ENCODE data around the gene GLOD4. TPM values are rescaled to one million over a fixed set of nuclear protein-coding genes. Genes with fewer than 3 reads are reported as not detected.

GLOD4 gene
- polyA plus RNA-seq, 5 donors: 87.0 to 96.9 (median 89.0) TPM

DNA sequence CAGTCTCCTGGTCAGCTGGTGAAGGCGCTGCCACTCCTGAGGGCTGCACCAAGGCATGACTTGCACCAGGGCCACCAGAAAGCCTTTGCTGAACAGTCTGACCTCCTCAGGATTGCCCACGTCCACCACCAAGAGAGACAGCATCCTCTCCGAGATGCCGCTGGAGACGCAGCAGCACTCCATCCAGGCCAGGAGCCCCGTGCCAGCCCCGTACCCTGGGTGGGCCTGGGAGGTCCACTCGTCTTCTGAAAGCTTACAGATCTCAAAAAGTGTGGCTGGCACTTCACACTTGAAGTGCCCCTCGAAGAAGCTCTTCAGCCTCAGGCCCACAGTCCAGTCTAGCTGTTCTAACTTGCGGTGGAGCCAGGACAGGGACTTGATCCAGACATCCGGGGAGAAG is 36.7 kb downstream of the GLOD4 start:
- DNase-seq: no peak

- no peak for DNase-seq
These were observed 37.1 kb downstream of the GLOD4 start for GRCh38 chr17:744937-745336.

DNA sequence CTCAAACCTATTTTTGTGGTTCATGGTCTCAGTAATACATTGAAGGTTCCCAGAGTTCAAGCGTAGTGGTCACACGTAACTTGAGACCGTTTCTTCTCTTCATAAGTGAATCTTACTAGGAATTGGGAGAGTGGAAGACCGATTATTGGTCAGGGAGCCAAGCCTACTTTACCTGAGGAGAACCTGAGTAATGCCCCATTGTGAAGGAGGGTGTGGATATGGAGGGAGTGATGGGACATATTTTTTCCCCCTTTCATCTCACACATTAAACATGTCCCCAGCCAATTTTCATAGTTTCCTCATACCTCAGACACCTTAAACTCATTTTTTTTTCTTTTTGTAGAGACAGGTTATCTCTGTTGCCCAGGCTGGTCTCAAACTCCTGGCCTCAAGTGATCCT is 38.9 kb downstream of the GLOD4 start:
- no peak for DNase-seq

- DNase-seq: no peak
These were observed 39.8 kb downstream of the GLOD4 start for GRCh38 chr17:742147-742793.

DNA sequence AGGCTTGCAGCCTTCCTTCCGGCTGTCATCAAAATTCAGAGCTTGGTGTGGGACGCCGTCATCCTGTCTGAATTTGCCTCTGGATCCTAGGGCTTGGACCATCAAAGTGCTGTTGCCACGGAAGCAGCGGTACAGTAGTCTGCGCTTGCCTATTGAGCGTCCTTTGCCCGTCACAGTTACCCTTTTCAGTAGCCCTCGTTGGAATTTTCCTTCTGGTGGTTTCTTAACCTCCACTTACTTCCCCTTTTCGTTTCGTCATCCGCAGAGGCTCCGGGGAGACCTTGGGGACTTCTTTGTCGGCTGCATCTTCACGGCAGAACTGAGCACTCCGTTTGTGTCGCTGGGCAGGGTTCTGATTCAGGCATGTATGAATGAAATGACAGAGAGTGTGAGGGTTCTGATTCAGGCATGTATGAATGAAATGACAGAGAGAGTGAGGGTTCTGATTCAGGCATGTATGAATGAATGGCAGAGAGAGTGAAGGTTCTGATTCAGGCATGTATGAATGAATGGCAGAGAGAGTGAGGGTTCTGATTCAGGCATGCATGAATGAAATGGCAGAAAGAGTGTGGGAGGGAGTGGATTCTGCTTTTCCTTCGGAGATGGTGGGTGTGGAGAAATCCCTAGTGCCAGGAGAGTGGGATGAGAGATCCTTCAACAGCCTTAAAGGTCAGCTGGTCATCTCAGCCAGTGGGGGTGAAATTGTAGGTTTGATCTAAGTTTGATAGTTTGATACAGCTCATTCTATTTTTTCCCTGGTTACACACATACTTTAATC is 41.7 kb downstream of the GLOD4 start:
- no peak for DNase-seq

GRCh38 chr17:737561-738113 is 44.4 kb downstream of the GLOD4 start:
- DNase-seq: no peak

GRCh38 chr17:733743-734142 is 48.3 kb downstream of the GLOD4 start:
- DNase-seq: no peak

- no peak for DNase-seq
These were observed 49.0 kb downstream of the GLOD4 start for GRCh38 chr17:732902-733720.

- DNase-seq: peak; percentile 65 to 66
These were observed 49.8 kb downstream of the GLOD4 start, which contains the start of gene TLCD3A for GRCh38 chr17:732067-732901. Gene TLCD3A (plus strand): TSS chr17:732596. CDS start chr17:732648, 52 bp downstream.

DNA sequence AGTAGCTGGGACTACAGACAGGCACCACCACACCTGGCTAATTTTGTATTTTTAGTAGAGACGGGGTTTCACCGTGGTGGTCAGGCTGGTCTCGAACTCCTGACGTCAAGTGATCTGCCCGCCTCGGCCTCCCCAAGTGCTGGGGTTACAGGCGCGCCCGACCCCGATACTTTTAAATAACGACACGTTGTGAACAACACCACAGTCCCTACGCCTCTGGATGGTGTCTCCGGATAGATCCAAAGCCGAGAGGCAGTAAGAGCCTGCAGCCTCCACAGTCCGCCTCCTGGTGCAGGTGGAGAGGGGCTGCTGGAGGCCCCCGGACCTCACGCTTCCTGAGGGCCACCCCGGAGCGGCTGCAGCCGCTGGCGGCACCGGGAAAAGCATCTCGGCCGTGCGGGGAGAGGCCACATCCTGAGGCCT is 50.4 kb downstream of the GLOD4 start:
- peak in 1 of 2 donors; percentile 23 for DNase-seq

- DNase-seq: no peak
These were observed 53.2 kb downstream of the GLOD4 start for GRCh38 chr17:728911-729310.

- peak in 1 of 2 donors; percentile 19 for DNase-seq
These were observed 55.7 kb downstream of the GLOD4 start for GRCh38 chr17:726271-726919.

DNA sequence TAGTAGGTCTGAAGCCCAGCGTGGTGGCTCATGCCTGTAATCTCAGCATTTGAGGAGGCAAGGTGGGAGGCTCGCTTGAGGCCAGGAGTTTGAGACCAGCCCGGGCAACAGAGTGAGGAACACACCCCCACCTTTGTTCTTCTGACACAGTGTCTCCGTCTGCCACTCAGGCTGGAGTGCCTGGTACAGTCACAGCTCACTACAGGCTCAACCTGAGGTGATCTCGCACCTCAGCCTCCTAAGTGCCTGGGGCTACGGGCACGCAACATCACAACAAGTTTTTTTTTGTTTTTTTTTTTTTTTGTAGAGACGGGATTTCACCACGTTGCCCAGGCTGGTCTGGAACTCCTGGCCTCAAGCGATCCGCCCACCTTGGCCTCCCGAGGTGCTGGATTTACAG is 56.3 kb downstream of the GLOD4 start:
- DNase-seq: no peak

GRCh38 chr17:725084-725483 is 57.0 kb downstream of the GLOD4 start:
- DNase-seq: no peak

- no peak for DNase-seq
These were observed 60.5 kb downstream of the GLOD4 start for GRCh38 chr17:721540-721937.

DNA sequence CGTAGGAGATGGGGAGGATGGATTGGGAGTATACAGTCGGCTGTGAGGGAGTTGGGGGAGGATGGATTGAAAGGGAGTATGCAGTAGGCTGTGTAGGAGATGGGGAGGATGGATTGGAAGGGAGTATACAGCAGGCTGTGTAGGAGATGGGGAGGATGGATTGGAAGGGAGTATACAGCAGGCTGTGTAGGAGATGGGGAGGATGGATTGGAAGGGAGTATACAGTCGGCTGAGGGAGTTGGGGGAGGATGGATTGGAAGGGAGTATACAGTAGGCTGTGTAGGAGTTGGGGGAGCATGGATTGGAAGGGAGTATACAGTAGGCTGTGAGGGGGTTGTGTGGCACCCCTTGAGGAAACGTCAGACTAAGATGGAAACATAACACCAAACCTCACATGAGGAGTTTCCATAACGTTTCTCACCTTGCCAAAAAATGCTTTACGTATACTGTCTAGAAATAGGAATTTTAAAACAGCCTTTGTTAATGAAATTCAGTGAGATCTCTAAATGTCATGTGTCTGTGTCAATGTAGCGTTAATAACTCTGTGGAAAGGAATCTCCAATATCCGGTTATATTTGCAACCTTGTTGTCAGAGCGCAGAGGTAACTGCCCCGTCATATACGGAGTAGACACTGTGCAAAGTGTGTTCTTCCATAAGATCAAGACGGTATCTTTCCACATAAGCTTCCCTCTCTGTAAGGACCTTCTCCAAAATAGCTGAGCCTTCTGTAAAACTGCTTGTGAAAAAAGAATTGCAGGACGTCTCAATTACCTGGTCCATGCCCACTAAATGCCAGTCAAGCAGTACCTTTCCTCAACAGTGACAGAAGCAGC is 61.2 kb downstream of the GLOD4 start:
- DNase-seq: no peak

DNA sequence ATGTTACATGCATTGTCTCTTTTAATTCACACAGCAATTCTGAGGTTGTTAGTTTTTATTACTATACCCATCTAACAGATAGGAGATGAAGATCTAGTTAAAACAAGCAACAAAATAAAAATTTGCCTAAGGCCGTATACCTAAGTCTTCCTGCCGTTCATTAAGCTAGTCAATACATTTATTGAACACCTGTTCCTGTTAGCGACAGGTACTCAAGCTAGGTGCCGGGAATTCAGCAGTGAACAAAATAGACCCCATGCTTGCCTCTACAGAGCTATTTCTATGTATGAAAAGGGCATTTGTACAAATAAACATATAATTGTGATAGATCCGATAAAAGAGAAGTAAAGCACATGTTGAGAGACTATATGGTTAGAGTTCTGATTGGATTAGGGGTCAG is 64.0 kb downstream of the GLOD4 start:
- no peak for DNase-seq
